GM18909 (cell line): ENCODE results near the gene RSPO1.

Experiments
- ATAC-seq: cut with Tn5 transposase; IDR thresholded peaks from one replicate; pipeline ENCODE4 v1.9.1; 2021; ENCODE audit warnings: mild to moderate bottlenecking; ENCODE audit not compliant: unreplicated experiment, poor library complexity

Gene RSPO1

DNA sequence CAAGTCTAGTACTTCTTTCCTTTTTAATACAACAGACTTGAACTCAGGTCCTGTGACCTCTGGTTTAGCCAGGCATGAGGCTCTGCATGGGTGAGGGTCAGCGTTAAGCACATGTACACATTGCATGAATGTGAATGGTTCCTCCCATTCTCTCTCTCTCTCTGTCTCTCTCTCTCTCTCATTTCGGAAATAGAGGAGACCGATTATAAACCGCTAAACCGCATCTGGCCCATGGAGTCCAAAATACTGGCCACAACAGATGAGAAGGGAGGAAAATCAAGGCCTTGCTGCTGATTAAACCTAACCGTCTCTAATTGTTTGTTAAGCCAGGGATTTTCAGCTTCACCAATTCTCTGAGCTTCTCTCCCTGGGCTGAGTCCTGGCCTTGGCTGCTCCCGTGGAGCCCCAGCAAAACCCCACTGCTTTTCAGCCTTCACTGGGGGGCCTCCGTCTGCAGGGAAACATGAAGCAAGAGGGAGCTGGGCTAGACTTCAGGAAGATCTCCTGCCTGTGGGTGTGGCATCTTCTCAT, 6.6 kb downstream of the RSPO1 start:
- no peak for ATAC-seq

DNA sequence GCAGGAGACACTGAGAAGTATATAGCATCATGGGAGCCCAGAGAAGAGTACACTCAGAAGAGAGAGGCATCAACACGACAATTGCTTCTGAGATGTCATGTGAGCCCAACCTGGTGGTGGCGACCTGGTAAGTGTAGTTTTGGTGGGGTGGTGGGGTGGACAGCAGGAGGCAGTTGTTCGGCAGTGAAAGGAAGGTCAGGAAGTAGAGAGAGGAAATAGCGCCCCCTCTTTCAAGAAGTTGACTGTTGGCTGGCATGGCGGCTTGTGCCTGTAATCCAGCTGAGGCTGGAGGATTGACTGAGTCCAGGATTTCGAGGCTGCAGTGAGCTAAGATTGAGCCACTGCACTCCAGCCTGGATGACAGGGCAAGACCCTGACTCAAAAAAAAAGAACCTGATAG, 12.6 kb downstream of the RSPO1 start:
- no peak for ATAC-seq

DNA sequence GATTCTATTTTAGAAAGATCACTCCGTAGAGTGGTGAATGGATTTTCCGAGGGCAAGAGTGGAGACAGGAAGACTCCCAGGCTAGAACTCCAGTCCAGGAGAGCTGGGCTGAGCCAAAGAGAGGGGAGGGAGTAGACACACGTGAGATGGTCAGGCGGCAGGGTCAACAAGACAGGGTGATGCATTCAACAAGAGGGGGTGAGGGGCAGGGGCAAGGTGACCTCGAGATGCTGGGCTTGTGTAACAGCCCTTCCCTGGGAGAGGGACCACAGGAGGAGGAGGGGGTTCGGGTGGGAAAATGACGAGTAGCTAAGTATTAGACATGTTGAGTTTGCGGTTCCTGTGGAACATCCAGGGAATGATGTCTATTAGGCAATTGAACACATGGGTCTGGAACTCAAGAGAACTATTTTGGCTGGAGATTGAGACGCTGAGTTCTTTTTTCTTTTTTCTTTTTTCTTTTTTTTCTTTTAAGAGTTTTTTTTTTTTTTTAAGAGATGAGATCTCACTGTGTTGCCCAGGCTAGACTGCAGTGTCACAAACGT, 13.3 kb downstream of the RSPO1 start:
- no peak for ATAC-seq

DNA sequence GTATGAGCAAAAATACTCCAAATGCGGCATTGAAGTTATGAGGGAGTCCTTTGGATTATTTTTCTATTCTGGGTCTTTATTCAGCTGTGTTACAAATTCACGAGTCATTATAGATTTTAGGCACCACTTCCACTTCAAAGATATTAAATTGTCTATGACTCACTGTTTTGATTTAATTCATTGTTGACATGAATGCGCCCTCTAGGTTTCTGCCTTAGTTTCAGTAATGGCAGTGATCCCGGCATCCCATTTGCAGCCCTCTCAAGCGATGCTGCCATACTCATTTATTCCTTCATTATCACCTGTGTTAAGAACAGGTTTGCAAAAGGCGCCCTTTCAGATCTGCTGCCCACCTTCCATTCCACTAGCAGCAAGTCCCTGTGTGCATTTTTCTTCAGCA, 14.0 kb downstream of the RSPO1 start:
- ATAC-seq: no peak

DNA sequence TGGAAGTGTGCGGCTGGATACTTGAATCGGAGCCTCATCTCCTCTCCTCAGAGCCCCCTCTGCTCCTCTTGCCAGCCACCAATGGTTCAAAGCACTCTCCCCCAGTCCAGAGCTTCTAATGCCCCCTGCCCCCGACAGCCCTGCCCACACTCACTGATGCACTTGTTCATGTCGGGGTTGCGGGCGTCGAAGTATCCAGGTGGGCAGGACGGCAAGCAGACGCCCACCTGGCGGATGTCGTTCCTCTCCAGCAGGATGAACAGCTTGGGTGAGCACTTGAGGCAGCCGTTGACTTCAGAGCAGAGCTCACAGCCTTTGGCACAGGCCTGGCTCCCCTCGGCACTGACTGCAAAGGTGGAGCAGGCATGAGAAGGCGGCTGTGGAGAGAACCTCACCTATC, 18.4 kb downstream of the RSPO1 start:
- no peak for ATAC-seq

DNA sequence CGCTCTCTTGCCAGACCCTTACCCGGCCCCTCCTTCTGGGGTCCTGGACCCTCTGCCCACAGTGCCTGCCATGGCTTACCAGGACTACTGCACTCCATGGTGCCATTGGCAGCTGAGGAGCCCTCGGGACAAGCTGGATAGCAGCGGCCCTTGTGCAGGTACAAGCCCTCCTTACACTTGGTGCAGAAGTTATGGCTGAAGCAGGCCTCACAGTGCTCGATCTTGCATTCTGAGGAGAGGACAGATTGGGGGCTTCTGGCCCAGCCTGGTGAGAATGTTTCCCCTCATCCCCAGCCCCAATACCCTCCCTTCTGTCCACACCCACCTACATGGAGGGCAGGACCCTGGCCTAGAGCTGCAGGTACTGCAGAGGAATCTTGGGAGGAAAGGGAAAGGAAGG, 20.6 kb downstream of the RSPO1 start:
- ATAC-seq: no peak

DNA sequence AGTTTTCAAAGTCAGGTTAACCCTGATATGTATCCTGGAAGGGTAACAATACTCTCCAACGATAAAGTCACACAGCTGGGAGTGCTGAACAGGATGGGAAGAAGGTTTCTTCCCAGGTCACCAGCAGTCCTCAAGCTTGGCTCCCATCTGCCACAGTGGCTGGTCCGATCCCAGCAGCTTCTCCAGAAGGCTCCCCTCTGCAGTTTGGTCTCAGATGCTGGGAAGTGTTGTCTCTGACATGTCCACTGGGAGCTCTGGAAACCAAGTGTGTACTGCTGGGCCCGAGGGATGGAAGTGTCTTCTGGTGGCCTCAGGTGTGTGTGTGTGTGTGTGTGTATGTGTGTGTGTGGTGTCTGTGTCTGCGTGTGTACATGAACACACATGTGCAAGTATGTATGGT, 22.5 kb downstream of the RSPO1 start:
- ATAC-seq: no peak

DNA sequence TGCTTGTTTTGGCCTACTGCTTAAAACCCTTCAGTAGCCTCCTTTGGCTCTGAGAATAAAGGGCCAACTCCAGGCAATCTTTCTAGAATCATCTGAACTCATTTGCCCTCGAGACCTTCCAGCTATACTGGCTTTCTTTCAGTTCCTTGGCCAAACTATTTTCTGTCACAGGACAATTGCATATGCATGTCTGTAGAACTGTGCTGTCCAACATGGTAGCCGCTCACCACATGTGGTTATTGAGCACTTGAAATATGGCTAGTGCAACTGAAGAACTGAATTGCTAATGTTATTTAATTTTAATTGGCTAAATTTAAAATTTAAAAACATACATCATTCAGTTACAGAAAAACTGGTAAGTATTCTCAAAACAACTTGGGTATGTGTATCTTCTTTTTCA, 24.7 kb downstream of the RSPO1 start:
- ATAC-seq: no peak

DNA sequence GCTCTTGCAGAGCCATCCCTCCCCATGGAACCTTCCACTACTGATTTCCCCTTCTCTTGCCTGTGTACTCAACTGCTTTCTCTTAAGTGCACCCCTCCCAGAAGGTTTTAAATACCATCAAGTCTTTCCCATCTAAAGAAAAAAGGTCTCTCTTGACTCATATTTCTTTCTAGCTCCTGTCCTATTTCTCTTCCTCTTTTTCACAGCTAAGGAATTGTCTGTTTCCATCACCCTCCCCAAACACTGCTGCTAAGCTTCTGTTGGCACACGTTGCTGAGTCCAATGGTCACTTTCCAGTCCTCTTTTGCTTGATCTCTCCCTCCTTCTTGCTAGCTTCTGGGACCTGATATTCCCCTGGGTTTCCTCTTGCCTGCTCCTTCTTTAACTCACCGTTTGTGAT, 25.7 kb downstream of the RSPO1 start:
- no peak for ATAC-seq

DNA sequence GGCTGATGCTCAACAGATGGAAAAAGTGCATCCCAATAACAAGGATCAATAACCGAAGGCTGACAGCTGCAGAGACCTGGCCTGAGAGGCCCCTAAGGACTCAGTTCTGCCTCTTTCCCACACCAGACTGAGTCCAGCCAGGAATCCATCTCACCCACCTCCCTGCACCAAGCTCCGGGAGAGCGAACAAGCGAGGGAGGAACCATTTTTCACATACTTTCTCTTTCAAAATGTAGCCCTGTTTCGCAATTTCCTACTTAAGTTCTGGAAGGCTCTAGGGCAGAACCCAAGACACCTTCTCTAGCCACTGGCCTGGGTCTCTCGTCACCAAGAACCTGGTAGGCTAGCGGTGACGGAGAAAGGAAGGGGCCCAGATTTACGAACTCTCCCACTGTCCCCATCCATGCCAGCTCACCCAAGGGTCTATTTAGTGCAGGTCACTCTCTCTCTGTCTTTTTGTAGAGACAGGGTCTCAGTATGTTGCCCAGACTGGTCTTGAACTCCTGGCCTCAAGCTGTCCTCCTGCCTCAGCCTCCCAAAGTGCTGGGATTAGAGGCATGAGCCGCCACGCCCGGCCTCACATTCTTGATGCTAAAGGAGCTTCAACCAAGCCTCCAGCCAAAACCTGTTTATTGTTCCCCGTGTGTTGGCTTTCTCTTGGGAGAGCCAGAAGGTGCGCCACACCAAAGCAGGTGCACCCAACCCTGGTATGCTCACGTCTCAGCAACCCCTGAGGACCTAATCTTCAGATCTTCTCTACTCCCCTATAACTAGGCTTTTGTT, 28.0 kb downstream of the RSPO1 start:
- no peak for ATAC-seq

DNA sequence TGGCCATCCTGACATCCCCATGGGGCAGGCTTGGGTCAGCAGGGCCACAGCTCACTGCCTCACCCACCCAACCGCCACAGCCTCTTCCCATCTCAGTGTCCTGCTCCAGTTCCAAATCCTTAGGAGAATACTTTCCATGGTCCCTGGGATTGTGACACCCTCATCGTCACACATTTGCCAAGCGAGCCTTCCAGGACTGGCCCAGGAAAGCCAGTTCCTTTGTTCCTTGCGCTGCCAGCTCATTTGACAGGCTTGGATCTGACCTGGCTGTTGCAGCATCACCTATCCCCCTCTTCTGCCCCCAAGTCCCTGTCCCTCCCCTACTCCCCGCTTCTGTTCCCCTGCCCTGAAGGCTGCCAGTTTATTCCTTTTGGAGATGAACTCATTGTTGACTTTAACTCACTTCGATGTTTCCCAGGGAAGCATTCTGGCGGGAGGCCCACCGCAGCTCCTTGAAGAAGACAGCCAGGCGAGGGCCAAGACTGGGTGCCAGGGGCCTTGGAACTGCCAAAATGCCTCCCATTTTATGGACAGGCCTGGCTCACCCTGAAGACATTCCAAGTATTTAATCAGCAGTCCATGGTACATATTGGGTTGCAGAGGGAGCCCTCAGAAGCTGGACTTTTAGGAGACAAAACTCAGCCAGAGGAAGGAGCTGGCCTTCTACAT, 28.8 kb downstream of the RSPO1 start:
- ATAC-seq: no peak

DNA sequence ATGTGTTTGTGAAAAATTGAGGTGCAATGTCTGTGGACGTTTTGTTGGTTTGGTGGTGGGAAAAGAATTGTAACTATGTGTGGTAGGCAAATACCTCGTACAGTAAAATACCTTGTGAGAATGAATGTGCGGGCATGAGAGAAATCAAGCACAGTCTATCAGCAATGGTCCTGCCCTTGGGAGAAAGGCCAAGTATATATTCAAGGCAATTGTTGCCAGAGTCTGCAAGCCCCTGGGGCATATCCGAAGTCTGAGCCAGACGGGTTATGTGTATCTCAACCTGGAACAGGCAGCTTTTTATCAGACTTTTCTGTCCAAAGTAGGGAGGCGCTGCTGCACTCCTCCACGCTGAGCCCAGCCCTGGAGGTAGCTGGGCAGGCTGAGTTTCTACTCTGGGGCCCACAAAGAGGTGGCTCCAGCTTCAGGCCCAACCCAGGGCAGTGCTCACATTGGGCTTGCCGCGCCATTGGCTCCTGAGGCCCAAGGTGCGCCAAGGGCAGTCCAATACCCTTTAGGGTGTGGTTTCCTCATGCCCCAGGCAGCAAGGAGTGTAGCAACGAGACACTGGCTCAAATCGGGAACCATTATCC, 29.5 kb downstream of the RSPO1 start:
- no peak for ATAC-seq

DNA sequence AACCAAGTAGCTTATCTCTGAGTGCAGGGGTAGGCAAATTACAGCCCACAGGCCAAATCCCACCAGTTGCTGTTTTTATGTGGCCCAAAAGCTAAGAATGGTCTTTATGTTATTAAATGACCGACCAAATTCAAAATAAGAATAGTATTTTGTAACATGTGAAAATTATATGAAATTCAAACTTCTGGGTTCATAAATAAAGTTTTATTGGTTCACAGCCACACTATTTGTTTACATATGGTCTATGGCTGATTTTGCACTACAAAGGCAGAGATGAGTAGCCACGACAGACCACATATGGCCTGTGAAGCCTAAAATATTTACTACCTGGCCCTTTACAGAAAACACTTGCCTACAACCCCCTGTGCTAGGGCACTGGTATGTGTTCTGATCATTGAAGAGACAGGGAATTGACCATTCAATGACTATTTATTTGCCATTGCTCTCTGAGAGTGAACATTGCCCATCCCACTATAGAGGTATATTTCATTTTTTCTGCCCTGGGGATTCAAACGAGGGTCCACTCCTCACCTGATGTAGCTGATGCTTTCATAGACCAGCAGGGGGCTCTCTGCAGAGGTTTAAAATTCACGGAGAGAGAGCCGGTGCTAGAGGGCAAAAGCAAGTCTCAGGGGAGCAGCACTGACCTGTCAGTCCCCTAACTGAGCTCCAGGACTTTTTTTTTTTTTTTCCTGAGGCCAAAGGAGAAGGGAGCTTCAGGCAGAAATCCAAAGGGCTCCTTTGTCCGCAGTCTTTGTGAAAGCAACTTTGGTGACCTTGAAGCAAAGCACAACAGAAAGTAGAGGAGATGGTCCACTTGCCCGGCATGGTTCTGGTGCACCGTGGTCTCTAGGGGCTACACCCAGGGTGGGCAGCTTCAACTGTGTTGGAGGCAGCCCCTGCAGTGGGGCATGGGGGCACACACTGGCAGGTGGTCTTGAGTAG, 31.7 kb downstream of the RSPO1 start:
- no peak for ATAC-seq

DNA sequence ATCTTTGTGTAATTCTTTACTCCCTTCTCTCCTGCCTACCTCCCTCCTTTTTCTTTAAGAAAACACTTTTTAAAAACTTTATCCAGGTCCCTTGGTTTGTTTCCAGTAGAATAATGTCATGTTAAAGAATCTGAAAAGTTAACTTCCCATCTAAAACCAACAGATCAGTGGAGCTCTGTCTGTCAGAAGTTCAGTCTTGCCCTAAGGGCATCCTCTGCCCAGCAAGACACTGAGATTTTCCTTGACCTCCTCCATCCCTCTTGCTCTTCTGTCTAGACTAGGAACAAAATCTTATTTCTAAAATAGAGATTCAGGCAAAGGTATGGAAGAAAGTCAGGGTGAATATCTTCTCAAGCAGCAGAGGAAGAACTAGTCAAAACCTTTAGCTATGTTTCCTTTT, 33.3 kb downstream of the RSPO1 start:
- no peak for ATAC-seq

DNA sequence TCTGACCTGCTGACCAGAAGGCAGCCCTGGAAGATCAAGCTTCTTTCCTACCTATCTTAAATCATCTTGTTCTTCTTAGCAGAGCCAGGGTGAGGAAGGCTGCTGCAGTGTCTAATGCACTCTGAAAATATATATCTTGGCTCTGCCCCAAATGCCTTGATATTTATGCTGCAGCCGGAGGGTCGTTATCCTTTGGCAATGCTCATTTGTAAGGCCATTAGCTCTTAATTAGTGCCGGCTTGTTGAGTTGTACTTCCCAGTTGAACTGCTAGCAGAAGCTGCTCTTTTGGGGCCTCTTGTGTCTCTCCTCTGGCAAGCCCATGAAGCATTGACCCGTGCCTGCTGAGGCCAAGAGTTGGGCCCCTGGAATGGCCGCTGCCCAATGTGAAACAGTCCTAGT, 34.8 kb downstream of the RSPO1 start:
- no peak for ATAC-seq

DNA sequence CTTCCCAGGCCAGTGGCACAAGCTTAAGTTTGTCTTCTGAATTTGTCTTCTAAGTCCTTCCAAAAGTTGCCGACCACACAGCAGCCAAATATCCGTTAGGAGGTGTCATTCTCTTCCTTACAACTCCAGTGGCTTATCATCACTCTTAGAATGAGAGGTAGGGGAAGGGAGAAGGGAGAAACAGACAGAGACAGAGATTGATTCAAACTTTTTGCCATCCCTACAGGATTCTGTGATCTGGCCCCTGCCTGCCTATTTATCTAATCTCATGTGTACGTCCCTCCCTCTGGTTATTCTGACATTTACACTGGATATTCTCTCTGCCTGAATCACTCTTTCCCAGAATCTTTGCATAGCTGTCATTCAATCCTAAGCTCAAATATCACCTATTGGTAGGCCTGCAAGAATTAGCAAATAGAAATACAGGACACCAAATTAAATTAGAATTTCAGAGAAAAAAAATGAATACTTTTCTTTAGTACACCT, 38.5 kb downstream of the RSPO1 start:
- ATAC-seq: peak; percentile 15

DNA sequence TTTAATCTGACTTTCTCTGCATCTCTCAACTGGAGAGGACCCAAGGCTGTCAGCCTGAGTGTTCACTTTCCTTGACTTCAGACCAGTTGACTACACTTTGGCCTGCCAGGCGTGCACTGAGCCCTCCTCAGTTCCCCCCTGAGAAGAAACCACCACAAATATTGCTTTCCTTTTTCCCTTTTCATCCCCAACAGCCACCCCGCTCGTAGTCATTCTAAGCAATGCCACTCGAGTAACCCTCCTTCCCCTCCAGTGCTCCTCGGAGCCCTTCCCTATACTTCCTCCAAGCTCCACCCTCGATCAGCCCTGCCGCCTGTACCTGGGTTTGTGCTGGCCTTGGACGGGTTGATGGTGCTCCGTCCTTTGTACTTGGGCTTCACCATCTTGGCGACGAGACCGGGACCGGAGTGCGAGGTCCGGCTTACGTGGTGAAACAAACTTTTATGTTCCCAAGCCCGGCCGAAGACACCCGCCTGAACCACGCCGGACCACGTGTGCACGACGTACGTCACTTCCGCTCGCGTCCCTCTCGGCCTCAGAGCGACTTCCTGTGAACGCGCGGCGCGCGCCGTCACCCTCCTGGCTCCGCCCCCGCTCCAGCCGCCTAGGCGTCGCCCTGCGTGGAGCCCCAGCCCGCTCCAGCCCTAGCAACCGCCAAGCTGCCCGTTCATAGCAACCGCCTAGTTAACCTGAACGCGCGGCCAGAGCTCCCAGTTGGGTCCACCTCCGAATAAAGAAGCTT, 39.1 kb downstream of the RSPO1 start, which contains the start of gene GNL2:
TSS of gene GNL2 (minus strand) at position 498 of the 742 bp plus-strand sequence. CDS start at position 383, 115 bp downstream.
- ATAC-seq: peak; percentile 97

DNA sequence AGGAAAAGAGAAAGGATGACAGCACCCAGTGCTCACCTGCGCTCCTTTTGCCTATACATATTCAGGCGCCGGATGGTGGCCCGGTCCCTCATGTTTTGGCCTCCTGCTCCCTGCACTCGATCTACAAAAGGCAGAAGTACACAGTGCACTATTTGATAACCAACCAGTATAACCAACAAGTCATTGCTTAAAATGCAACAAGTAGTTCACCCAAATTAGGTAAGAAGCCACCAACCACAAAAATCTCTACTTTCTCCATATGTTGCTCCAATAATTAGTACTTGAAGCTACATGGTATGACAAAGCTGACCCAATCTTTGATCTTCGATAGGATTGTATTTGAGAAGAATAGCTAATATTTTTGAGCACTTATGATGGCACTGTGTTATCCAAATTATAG, 41.0 kb downstream of the RSPO1 start:
- ATAC-seq: no peak

DNA sequence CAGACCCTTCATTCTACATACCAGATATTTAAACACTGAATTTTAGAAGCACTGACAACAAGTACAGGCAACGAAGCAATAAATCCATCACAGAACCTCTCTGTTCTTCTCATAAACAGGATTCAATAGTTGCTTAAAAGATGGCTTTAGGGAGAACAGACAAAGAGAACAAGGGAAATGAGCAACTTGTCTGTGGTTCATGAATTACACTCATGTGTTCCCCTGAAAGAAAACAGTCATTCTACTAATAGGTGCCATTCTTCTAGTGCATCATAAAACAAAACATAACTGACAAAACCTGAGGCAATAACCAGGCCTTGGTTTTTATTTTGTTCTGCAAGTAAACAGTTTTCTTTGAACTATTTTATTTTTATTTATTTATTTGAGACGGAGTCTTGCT, 45.8 kb downstream of the RSPO1 start:
- no peak for ATAC-seq
